Stimulated activated CD8-positive, alpha-beta memory T cell treated with anti-CD3 and anti-CD28 coated beads, Interleukin-7, amount 100 ng/mL, for 1 hour (primary cell): ENCODE results near the gene ZNF669.
A peak's percentile ranks its signal among the peaks of the same experiment; 100 is the strongest.
"Not testable (repeated sequence)": the region's sequence is repeated elsewhere in the genome, so short reads cannot be mapped to it uniquely, and the experiment has no call there.

Experiments used
- DNase-seq, 2 donors: peaks; one replicate each; pipeline ENCODE4 v3.0.0-alpha.2; 2020; ENCODE audit warnings: low read depth in 2 of 2

Gene ZNF669

GRCh38 chr1:247103859-247104591 is at the start of gene ZNF669:
TSS of gene ZNF669 (minus strand) at chr1:247104356. CDS start at chr1:247104199, 157 bp downstream.
- DNase-seq: peak; percentile 79 to 86

- DNase-seq: no peak
Measured at GRCh38 chr1:247147781-247148180, 43.6 kb upstream of the ZNF669 start.

GRCh38 chr1:247147120-247147519 is 43.0 kb upstream of the ZNF669 start:
- DNase-seq: not testable (repeated sequence)

GRCh38 chr1:247146671-247147070 is 42.5 kb upstream of the ZNF669 start:
- DNase-seq: no peak

- DNase-seq: no peak
Measured at GRCh38 chr1:247145279-247145678, 41.1 kb upstream of the ZNF669 start.

- DNase-seq: not testable (repeated sequence)
Measured at GRCh38 chr1:247139557-247139956, 35.4 kb upstream of the ZNF669 start.

GRCh38 chr1:247131236-247131635 is 27.1 kb upstream of the ZNF669 start:
- no peak for DNase-seq

- not testable (repeated sequence) for DNase-seq
Measured at GRCh38 chr1:247127519-247128282, 23.5 kb upstream of the ZNF669 start.

- not testable (repeated sequence) for DNase-seq
Measured at GRCh38 chr1:247126601-247127000, 22.4 kb upstream of the ZNF669 start.

GRCh38 chr1:247126166-247126565 is 22.0 kb upstream of the ZNF669 start:
- not testable (repeated sequence) for DNase-seq

- no peak for DNase-seq
Measured at GRCh38 chr1:247121382-247121781, 17.2 kb upstream of the ZNF669 start.

- not testable (repeated sequence) for DNase-seq
Measured at GRCh38 chr1:247120408-247120668, 16.2 kb upstream of the ZNF669 start.

- no peak for DNase-seq
Measured at GRCh38 chr1:247119600-247120407, 15.6 kb upstream of the ZNF669 start.

GRCh38 chr1:247118946-247119446 is 14.8 kb upstream of the ZNF669 start:
- DNase-seq: no peak

GRCh38 chr1:247115545-247115944 is 11.4 kb upstream of the ZNF669 start:
- no peak for DNase-seq

- no peak for DNase-seq
Measured at GRCh38 chr1:247115141-247115510, 11.0 kb upstream of the ZNF669 start.

GRCh38 chr1:247114351-247115140 is 10.4 kb upstream of the ZNF669 start:
- DNase-seq: no peak

GRCh38 chr1:247113733-247114271 is 9.6 kb upstream of the ZNF669 start:
- no peak for DNase-seq

- DNase-seq: no peak
Measured at GRCh38 chr1:247113094-247113497, 8.9 kb upstream of the ZNF669 start.

GRCh38 chr1:247112479-247112781 is 8.3 kb upstream of the ZNF669 start:
- no peak for DNase-seq

- DNase-seq: no peak
Measured at GRCh38 chr1:247111700-247112478, 7.7 kb upstream of the ZNF669 start.
